A549 treated with AZD9567 at 1 μM for 4 hours (cell line): ENCODE measurements around the gene CCDC200. TPM values are rescaled to one million over a fixed set of nuclear protein-coding genes. Genes with fewer than 3 reads are reported as not detected.

Experiments
- total RNA-seq: library from RNA; stranded (reverse); fragments of 200-300 nt; extraction: Qiagen RNA extraction; gene quantifications from 5 replicates; pipeline ENCODE4 v1.2.3, GENCODE V29; 2022; ENCODE audit not compliant: insufficient read depth

The CCDC200 gene
- total RNA-seq = not detected in 5 replicates

DNA sequence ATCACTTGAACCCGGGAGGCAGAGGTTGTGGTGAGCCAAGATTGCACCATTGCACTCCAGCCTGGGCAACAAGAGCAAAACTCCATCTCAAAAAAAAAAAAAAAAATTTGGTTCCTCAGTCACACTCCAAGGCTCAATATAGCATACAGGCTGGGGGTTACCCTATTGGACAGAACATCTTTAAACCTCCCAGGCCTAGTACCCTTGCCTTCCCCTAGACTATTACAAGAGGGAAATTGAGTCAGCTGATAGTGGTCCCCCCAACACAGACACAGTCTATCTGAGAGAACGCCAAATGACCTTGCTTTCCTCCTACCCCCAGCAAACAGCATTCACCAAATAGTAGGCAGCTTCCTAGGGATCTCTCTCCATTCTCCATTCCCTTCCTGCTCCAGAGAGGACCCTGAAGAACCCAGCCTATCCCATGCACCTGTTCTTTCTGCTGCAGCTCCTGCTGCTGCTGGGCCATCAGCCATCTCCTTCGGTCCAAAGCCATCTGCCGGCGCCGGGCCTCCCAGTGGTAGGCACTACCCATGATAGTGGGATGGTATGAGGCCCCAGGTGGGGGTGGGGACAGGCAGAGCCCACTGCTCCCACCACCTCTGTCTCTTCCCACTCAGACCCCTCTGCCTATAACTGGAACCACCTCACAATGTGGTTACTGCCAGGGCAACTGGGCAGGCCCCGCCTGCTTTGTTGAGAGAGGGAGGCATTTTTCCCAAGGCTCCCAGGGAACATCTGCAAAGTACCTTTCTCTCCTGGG is at the start of gene CCDC200:
TSS of gene CCDC200 (minus strand) at position 604 of the 763 bp plus-strand sequence. CDS start at position 535, 69 bp downstream.

DNA sequence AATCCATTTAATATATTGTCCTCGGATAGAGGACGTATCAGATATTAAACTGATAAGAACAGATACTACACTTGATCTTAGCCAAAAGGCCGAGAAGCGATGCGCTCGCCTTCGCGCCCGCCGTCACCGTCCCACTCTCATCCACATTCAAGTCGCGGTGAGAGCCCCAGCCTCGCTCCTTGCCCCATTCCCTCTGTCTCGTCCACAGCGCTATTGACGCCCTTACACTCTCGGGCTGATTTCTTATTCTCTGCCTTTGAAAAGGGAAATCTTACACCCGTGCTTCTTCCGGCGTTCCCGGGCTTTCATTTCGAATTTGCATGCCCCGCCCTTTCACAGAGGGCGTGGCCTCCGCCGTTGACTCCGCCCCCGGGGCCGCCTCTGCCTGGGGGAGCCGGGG is 5.5 kb upstream of the CCDC200 start, which contains the start of gene RNU2-1:
TSS of gene RNU2-1 (minus strand) at position 101 of the 400 bp plus-strand sequence.

DNA sequence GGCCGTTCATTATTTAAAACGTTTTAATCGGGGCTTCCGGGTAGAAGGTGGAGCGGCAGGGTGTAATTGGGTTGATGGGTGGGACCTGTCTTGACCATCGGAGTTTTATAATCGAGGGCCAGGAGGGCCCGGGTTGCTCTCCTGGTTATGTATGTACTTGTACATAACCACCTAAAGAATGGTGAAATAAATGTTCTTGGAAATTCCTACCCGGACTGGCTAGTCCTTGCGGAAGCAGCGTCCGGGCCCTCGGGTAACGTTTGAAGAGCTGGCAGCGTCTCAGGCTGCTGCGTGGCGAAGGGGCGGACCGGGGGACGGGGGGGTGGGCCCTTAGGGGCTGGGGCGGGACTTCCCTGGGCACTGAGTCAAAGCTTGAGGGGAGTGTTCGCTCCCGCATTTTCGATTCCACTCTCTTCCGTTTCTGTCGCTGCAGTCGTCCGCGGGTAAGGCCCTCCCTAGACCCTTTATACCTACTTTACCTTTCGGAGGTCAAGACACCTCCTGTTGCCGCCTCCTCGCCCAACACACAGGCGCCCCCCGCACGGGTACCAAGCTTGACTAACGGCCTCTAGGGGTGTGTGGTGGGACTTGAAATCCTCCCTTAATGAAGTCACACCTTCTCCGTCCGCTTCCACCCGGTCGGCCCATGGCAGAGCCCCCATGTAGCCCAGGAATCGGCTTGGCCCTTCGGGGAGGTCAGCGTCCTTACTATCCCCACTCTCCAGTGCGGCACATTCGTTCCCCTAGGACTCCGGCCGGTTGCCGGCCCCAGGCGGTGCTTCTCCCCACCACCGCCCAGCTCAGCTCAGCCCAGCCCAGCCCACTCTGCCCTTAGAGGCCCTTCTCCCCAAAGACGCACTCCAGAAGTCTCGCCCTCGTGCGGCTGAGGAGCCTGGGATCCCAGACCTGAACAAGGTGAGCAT is 16.7 kb downstream of the CCDC200 start, which contains the start of gene TMEM106A:
TSS of gene TMEM106A (plus strand) at position 396 of the 923 bp plus-strand sequence. CDS start 1,167 bp downstream, outside the sequence.

Other genes with a start within 250 kb of the CCDC200 start
- gene PTGES3L, start 248.5 kb downstream of the CCDC200 start, total RNA-seq = 0.64 to 1.4 TPM (median 1.1 TPM) in 4 of 5 replicates, not detected in the other
- 18.0 to 20.9 TPM (median 20.3 TPM) in 5 replicates for gene RUNDC1, start 248.1 kb downstream of the CCDC200 start, total RNA-seq
- gene RPL27, start 230.2 kb downstream of the CCDC200 start, total RNA-seq = 2,997 to 4,045 TPM (median 3,077 TPM) in 5 replicates
- gene IFI35, start 221.8 kb downstream of the CCDC200 start, total RNA-seq = 15.9 to 20.5 TPM (median 17.9 TPM) in 5 replicates
- gene VAT1, start 206.2 kb downstream of the CCDC200 start, total RNA-seq = 228 to 249 TPM (median 236 TPM) in 5 replicates
- 0.10 to 0.26 TPM (median 0.13 TPM) in 4 of 5 replicates, not detected in the other for gene RND2, start 203.4 kb downstream of the CCDC200 start, total RNA-seq
- 20.2 to 39.9 TPM (median 23.5 TPM) in 5 replicates for gene BRCA1, start 103.3 kb downstream of the CCDC200 start, total RNA-seq
- gene NBR1, start 57.4 kb downstream of the CCDC200 start, total RNA-seq = 33.1 to 42.6 TPM (median 38.2 TPM) in 5 replicates
- 0.99 to 1.2 TPM (median 1.1 TPM) in 4 of 5 replicates, not detected in the other for gene TMEM106A, start 16.7 kb downstream of the CCDC200 start, total RNA-seq
- not detected in 5 replicates for gene RNU2-1, start 5.4 kb upstream of the CCDC200 start, total RNA-seq
- gene ARL4D, start 170.4 kb upstream of the CCDC200 start, total RNA-seq = 17.6 to 25.1 TPM (median 21.4 TPM) in 5 replicates